ENCODE results near the gene PRSS38.
A peak's percentile ranks its signal among the peaks of the same experiment; 100 is the strongest.

Gene PRSS38

DNA sequence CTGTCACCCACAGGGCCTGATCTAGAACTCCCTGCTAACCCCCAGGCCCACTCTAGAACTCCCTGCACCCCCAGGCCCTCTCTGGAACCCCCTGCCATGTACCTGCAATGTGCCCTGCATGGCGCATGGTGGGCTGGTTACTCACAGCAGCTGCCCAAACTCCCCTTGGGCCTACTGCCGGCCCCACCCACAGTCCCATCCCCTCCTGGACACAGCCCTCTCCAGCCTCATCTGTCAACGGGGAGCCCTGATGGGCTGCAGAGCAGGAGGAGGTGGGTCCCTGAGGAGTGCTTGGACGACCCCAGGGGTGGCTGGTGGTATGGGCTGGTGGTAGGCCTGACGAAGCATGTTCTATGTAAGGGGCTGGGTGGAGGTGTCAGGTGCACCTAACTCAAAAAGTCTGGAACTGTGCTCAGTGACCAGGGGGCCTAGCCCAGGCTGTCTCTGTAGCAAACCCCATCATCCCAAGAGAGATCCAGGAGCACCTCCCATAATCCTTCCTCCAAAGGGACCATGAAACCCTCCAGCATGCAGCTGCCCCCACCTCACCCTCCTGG is 19.0 kb upstream of the PRSS38 start:
- H3K4me3 Mint-ChIP-seq = no peak overlapping the region
- H3K27ac Mint-ChIP-seq = no peak overlapping the region
- no peaks in the 10 kb centered on the region for H3K36me3 Mint-ChIP-seq
- H3K27me3 Mint-ChIP-seq = no peaks in the 10 kb centered on the region
- H3K4me1 Mint-ChIP-seq = no peaks in the 10 kb centered on the region
- H3K9me3 Mint-ChIP-seq = no peaks in the 10 kb centered on the region

DNA sequence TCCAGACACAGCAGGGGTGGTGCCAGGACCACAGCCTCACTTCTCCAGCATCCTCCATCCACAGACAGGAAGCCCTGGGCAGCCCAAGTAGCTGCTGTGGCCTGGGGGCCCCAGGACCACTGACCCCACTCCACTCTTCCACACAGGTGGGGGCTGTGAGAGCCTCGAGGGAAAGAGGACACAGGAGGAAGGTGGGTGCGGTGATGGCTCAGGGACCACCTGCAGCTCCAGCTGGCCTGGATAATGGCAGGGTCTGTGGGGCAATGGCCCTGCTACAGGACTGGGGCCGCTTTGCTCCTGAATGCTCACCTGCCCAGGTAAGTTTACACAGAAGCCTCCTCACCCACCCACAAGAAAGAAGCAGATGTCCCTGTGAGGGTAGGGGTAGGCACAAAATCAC is 18.3 kb upstream of the PRSS38 start:
- no peak overlapping the region for H3K4me3 Mint-ChIP-seq
- H3K27ac Mint-ChIP-seq = no peak overlapping the region
- H3K36me3 Mint-ChIP-seq = no peaks in the 10 kb centered on the region
- H3K4me1 Mint-ChIP-seq = no peaks in the 10 kb centered on the region
- no peaks in the 10 kb centered on the region for H3K9me3 Mint-ChIP-seq
- H3K27me3 Mint-ChIP-seq = peaks cover under 1% of the 10 kb centered on the region

DNA sequence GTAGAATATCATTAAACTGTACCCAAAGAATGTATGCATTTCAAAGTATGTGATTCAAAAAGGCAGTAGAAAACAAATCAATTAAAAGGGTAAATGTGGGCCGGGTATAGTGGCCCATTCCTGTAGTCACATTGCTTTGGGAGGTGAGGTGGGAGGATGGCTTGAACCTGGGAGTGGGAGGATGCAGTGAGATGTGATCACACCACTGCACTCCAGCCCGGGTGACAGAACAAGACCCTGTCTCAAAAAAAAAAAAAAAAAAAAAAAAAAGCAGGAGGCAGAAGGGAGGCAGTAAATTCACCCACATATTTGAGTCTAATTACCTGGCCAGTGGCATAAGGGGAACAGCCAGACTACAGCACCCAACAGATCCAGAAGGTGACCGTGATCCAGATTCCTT is 17.9 kb upstream of the PRSS38 start:
- H3K9me3 Mint-ChIP-seq = no peaks in the 10 kb centered on the region
- no peaks in the 10 kb centered on the region for H3K4me1 Mint-ChIP-seq
- no peaks in the 10 kb centered on the region for H3K36me3 Mint-ChIP-seq
- no peak overlapping the region for H3K27ac Mint-ChIP-seq
- no peak overlapping the region for H3K4me3 Mint-ChIP-seq
- H3K27me3 Mint-ChIP-seq = peaks cover 2% of the 10 kb centered on the region

DNA sequence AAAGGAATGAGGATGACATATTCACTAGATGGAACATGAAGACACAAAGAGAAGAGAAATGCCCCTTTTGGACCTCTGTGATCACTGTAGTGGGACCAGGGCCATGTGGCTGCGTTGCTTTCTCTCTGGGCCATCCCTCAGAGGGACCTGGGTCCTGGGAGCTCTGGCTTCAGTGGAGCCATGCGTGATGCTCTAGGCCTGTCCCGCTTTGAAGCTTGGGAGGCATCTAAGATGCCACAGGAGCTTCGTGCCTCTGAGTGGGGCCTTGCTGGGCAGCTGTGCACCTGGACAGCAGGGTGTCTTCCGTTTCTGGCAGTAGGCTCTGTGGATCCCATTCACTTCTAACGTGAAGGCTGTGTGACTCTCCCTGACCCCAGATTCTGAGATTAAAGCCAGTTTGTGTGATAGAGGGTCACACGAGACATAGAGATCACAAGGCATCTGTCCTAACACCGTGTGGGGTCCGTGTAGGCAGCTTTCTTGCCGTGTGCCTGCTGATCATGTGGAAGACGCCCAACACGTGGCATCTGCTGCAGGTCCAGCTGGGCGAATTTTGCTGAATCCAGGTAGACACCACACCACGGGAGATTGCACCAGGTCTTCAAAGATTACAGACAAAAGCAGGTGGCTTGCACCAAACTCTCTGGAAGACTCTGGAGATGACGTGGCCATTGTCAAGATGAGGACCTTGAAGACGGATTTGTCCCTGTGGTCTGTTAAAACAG is 17.2 kb upstream of the PRSS38 start:
- Mint-ChIP-seq H3K36me3 (no peaks in the 10 kb centered on the region), H3K27me3 (peaks cover 2% of the 10 kb centered on the region), H3K27ac (no peak overlapping the region), H3K9me3 (no peaks in the 10 kb centered on the region), H3K4me1 (no peaks in the 10 kb centered on the region), H3K4me3 (no peak overlapping the region)

DNA sequence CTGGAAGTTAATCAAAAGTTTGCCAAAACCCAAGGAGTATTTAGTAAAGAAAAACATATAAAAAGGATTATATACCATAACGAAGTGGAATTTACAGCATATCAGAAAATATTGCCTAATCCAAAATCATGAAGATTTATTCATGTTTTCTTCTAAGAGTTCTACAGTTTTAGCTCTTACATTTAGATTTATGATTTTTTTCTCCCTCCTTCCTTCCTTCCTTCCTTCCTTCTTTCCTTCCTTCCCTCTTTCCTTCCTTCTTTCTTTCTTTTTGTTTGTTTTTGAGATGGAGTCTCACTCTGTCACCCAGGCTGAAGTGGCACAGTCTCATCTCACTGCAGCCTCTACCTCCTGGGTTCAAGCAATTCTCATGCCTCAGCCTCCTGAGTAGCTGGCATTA is 15.7 kb upstream of the PRSS38 start:
- Mint-ChIP-seq H3K4me3 (no peak overlapping the region), H3K4me1 (no peaks in the 10 kb centered on the region), H3K27ac (no peak overlapping the region), H3K9me3 (peaks cover 6% of the 10 kb centered on the region), H3K36me3 (peaks cover 2% of the 10 kb centered on the region), H3K27me3 (peaks cover 3% of the 10 kb centered on the region)

DNA sequence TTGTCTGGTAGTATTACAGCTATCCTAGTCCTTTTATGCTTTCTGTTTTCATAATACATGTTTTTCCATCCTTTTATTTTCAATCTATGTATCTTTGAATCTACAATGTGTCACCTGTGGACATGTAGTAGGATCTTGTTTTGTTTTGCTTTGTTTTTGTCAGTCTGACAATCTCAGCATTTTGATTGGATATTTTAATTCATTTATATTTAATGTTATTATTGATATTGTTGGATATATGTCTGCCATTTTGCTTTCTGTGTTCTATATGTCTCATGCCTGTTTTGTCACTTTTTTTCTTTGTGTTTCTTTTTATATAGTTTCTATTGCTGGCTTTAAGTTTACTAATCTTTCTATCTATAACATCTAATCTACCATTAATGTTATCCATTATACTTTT is 11.5 kb upstream of the PRSS38 start:
- Mint-ChIP-seq H3K4me1 (peaks cover 4% of the 10 kb centered on the region), H3K4me3 (no peak overlapping the region), H3K27me3 (peaks cover 5% of the 10 kb centered on the region), H3K9me3 (peaks cover 8% of the 10 kb centered on the region), H3K27ac (no peak overlapping the region), H3K36me3 (peaks cover 2% of the 10 kb centered on the region)

DNA sequence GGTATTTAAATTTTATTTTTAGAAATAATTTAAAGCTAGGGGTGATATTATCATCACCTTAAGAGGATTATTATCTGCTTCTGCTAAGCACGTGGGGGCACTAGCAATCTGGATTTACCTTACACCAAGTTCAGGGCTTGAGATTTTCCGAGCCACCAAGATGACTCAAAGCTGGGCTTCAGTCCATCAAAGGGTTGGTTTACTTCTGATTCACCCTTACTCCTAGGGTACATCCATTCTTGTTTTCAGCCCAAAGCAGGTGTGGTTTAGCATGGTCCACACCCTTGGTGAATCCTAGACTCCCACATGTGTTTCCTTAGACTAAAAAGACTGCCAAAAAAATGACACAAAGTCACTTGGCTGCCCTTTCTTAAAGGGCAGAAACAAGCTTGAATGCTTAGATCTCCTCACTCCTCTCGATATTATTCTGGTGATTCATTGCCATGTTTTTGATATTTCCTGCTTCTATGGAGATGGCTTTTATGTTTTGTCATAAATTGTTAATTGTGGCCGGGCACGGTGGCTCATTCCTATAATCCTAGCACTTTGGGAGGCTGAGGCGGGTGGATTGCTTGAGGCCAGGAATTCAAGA is 9.8 kb upstream of the PRSS38 start:
- peaks cover 8% of the 10 kb centered on the region for H3K9me3 Mint-ChIP-seq
- H3K27ac Mint-ChIP-seq = no peak overlapping the region
- H3K36me3 Mint-ChIP-seq = peaks cover 2% of the 10 kb centered on the region
- peaks cover 7% of the 10 kb centered on the region for H3K4me1 Mint-ChIP-seq
- H3K27me3 Mint-ChIP-seq = peaks cover 5% of the 10 kb centered on the region
- H3K4me3 Mint-ChIP-seq = no peak overlapping the region

DNA sequence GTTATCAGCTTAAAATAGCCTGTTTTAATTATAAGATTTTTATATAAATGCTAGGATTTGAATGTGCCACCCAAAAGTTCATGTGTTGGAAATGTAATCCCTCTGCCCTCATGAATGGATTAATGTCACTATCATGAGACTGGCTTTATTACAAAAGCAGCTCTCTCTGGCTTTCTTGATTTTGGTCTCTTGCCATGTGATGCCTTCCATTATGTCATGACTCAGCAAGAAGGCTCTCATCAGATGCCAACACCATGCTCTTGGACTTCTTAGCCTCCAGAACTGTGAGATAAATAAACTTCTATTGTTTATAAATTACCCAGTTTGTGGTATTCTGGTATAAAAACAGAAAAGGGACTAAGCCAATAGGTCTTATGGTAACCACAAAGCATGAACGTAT is 6.9 kb upstream of the PRSS38 start:
- Mint-ChIP-seq H3K36me3 (peaks cover 7% of the 10 kb centered on the region), H3K27me3 (peaks cover 3% of the 10 kb centered on the region), H3K27ac (no peak overlapping the region), H3K4me1 (peaks cover 7% of the 10 kb centered on the region), H3K4me3 (no peak overlapping the region), H3K9me3 (peaks cover 17% of the 10 kb centered on the region)

DNA sequence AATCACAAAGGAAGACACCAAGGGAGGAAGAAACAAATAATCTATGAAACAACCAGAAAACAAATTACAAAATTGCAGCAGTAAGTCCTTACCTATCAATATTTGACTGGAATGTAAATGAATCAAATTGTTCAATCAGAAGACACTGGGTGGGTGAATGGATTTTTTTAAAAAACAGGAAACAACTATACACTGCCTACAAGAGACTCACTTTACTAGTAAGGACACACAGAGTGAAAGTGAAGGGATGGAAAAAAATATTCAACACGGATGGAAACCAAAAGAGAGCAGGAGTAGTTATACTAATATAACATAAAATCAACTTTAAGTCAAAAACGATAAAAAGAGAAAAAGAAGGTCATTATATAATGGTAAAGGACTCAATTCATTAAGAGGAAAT is 6.4 kb upstream of the PRSS38 start:
- H3K27ac Mint-ChIP-seq = peak overlapping the region; percentile 31
- H3K4me1 Mint-ChIP-seq = peaks cover 7% of the 10 kb centered on the region
- H3K4me3 Mint-ChIP-seq = no peak overlapping the region
- H3K9me3 Mint-ChIP-seq = peaks cover 17% of the 10 kb centered on the region
- peaks cover 3% of the 10 kb centered on the region for H3K27me3 Mint-ChIP-seq
- peaks cover 7% of the 10 kb centered on the region for H3K36me3 Mint-ChIP-seq

DNA sequence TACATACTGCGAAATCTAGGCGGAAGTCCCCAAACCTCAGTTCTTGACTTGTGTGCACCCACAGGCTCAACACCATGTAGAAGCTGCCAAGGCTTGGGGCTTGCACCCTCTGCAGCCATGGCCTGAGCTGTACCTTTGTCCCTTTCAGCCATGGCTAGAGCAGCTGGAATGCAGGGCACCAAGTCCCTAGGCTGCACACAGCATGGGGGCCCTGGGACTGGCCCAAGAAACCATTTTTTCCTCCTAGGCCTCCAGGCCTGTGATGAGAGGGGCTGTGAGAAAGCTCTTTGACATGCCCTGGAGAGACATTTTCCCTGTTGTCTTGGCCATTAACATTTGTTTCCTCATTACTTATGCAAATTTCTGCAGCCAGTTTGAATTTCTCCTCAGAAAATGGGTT is 1.5 kb upstream of the PRSS38 start:
- Mint-ChIP-seq H3K36me3 (peaks cover 9% of the 10 kb centered on the region), H3K27ac (no peak overlapping the region), H3K27me3 (no peaks in the 10 kb centered on the region), H3K9me3 (peaks cover 9% of the 10 kb centered on the region), H3K4me3 (no peak overlapping the region), H3K4me1 (peaks cover 3% of the 10 kb centered on the region)

DNA sequence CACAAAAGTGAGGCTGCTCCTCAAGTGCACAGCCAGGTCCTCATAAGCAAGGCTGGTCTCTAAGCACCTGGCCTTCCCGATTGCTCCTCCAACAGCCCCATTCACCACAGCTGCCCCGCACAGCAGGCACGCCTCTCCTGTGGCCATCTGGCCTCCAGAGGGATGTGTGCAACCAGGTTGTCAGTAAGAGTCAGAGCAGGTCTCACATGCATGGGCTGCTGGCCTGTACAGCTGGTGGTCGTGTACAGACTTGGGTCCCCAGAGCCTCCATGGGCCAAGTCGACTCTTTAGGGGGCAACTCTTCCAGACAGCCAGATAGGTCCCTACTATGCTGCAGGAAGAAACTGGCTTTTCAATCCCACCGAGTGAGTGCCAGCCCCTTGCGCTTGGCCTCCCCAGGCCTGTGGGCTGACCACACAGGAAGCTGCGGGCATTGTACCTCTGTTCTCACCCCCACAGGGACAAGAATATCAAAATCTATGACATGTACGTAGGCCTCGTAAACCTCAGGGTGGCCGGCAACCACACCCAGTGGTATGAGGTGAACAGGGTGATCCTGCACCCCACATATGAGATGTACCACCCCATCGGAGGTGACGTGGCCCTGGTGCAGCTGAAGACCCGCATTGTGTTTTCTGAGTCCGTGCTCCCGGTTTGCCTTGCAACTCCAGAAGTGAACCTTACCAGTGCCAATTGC is 1.4 kb downstream of the PRSS38 start:
- Mint-ChIP-seq H3K4me3 (no peak overlapping the region), H3K9me3 (peaks cover 16% of the 10 kb centered on the region)

DNA sequence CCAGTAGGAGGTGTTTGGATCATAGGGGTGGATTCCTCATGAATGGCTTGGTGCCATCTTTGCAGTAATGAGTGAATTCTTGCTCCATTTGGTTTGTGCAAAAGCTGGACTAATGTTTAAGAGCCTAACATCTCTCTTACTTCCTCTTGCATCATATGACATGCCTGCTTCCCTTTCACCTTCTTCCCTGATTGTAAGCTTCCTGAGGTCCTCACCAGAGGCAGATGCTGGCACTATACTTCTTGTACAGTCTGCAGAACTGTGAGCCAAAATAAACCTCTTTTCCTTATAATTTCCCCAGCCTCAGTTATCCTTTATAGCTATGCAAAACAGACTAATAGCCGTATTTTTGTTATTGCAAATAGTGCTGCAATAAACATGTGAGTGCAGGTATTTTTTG is 8.1 kb downstream of the PRSS38 start:
- Mint-ChIP-seq H3K36me3 (peaks cover 6% of the 10 kb centered on the region), H3K9me3 (peaks cover 29% of the 10 kb centered on the region), H3K27ac (no peak overlapping the region), H3K4me3 (no peak overlapping the region), H3K4me1 (peaks cover 14% of the 10 kb centered on the region), H3K27me3 (peaks cover 16% of the 10 kb centered on the region)

More for the DNA sequence above, 1.4 kb downstream of the PRSS38 start:
- peaks cover 12% of the 10 kb centered on the region for H3K36me3 Mint-ChIP-seq
- no peak overlapping the region for H3K27ac Mint-ChIP-seq
- H3K27me3 Mint-ChIP-seq = no peaks in the 10 kb centered on the region
- no peaks in the 10 kb centered on the region for H3K4me1 Mint-ChIP-seq

DNA sequence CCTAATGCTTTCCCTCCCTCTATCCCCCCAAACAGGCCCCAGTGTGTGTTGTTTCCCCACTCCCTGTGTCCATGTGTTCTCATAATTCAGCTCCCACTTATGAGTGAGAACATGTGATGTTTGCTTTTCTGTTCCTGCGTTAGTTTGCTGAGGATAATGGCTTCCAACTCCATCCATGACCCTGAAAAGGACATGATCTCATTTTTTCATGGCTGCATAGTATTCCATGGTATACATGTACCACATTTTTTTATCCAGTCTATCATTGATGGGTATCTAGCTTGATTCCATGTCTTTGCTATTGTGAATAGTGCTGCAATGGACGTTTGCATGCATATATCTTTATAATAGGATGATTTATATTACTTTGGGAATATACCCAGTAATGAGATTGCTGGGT is 8.7 kb downstream of the PRSS38 start:
- peaks cover 29% of the 10 kb centered on the region for H3K9me3 Mint-ChIP-seq
- H3K4me1 Mint-ChIP-seq = peaks cover 14% of the 10 kb centered on the region
- no peak overlapping the region for H3K4me3 Mint-ChIP-seq
- H3K36me3 Mint-ChIP-seq = peaks cover 6% of the 10 kb centered on the region
- H3K27me3 Mint-ChIP-seq = peaks cover 16% of the 10 kb centered on the region
- H3K27ac Mint-ChIP-seq = no peak overlapping the region

DNA sequence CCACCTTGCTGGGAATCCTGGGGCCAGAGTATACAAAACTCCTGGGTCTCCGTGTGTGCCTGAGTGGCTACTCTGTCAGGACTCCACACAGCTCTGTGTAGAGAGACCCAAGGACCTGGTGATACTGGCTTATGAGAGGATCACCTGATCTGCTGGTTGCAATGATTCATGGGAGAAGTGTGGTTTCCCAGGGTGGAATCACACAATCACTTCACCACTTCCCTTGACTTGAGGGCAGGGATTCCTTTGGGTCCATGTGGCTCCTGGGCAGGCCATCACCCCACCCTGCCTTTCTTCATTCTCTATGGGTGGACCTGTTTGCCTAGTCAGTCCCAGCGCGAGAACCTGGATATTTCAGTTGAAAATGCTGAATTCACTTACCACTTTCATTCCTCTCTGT is 13.3 kb downstream of the PRSS38 start:
- Mint-ChIP-seq H3K9me3 (peaks cover 27% of the 10 kb centered on the region), H3K27ac (no peak overlapping the region), H3K4me3 (no peak overlapping the region), H3K27me3 (peaks cover 16% of the 10 kb centered on the region), H3K36me3 (peaks cover 5% of the 10 kb centered on the region), H3K4me1 (peaks cover 14% of the 10 kb centered on the region)

DNA sequence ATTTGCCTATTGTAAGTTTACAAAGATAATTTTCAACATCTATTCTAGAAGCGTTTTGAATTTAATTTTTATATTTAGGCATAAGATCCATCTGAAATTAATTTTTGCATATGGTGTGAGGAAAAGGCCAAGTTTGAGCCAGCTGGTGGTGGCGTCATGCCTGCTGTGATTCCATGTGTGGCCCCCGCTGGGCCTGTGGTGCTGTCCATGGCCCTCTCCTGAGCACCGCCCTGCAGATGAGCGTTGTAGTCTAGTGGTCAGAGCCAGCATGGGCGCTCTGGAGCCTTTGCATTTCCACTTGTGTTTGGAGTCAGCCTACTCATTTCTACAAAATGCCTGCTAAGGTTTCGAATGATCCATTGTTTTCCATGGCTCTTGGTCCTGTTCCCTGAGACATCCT is 22.7 kb downstream of the PRSS38 start:
- Mint-ChIP-seq H3K36me3 (no peaks in the 10 kb centered on the region), H3K27me3 (no peaks in the 10 kb centered on the region)

DNA sequence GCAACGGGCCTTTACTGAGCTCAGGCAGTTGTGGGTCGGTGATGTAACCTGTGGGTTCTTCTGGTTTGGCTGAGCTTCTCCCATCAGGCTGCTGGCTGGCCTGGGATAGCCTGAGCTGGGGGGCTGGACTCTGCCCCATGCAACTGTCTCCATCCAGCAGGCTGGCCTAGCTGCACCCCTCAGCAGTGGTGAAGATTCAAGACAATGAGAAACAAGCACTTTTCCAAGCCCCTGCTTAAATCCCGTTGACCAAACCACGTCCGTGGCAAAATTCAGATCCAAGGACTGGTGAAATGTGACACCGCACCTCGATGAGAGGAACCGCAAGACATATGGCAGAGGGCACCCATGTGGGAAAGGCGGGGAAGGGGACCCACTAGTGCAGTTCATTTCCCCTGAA is 25.6 kb downstream of the PRSS38 start:
- Mint-ChIP-seq H3K27me3 (no peaks in the 10 kb centered on the region), H3K4me1 (no peaks in the 10 kb centered on the region), H3K27ac (no peak overlapping the region), H3K9me3 (no peaks in the 10 kb centered on the region), H3K4me3 (no peak overlapping the region), H3K36me3 (no peaks in the 10 kb centered on the region)

More for the DNA sequence above, 22.7 kb downstream of the PRSS38 start:
- Mint-ChIP-seq H3K27ac (no peak overlapping the region), H3K4me1 (no peaks in the 10 kb centered on the region), H3K9me3 (no peaks in the 10 kb centered on the region), H3K4me3 (no peak overlapping the region)

Data from activated naive CD4-positive, alpha-beta T cell treated with anti-CD3 and anti-CD28 coated beads, Interleukin-2, amount 50 U/mL, for 24 hours (primary cell).